GM12892 (cell line): ENCODE measurements around the gene F13A1.

Experiments used
- POLR2A ChIP-seq: IDR thresholded peaks from 2 replicates; pipeline ENCODE4 v1.6.1; 2011; ENCODE audit warnings: low read depth, low read length, control low read depth
- POLR2AphosphoS5 ChIP-seq: IDR thresholded peaks from 2 replicates; pipeline ENCODE4 v1.6.1; 2011; ENCODE audit warnings: low read depth, low read length, control low read depth

GRCh38 chr6:6148192-6148815 is 172.2 kb downstream of the F13A1 start:
- TF ChIP-seq POLR2A, result no peak
- TF ChIP-seq POLR2AphosphoS5, result no peak
